SIG-M5 treated with dmso at 0.1 percent for 504 hours (cell line): ENCODE measurements around the gene GINS2.

Experiments
- DNase-seq: peaks from one replicate; lab custom pipeline; 2025; ENCODE audit not compliant: unreplicated experiment; lab: John Stamatoyannopoulos, UW

GINS2 gene

DNA sequence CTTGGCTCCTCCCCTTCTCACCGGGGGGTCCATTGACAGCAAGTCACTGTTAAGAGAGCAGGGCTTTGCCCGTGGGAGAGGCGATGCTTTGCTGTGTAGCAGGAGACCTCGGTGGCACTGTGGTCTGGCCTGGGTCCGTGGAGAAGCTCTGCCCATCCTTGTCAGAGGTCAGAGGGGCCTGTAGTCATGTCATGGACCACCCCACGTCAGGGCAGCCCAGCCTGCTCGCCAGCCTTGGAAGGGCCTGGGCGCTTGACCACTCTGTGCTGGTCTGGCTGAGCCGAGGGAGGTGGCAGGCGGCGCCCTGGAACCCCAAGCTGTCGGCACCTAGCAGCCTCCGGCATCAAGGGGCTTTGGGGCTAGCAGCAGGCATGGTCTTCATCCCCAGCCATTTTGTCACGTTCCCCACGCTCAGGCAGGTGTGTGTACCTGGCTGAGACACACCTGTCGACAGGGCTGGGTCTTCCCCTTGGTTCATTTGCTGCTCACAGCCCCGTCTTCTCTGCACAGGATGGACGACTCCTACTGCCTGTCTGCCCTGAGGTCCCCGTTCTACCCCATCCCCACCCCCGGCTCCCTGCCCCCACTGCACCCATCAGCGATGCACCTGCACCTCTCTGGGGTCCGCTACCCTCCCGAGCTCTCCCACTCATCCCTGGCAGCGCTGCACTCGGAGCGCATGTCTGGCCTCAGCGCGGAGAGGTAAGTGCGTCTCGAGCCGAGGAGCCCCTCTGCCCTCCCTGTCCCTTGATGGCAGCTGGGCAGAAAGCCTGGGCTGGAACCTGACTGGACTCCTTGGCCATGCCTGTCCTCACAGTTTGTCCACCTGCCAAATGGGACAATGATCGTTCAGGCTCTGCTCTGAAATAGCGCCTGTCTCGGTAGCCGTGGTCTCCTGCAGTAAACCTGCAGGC lies 33.3 kb downstream of the GINS2 start:
- DNase-seq: no peak

DNA sequence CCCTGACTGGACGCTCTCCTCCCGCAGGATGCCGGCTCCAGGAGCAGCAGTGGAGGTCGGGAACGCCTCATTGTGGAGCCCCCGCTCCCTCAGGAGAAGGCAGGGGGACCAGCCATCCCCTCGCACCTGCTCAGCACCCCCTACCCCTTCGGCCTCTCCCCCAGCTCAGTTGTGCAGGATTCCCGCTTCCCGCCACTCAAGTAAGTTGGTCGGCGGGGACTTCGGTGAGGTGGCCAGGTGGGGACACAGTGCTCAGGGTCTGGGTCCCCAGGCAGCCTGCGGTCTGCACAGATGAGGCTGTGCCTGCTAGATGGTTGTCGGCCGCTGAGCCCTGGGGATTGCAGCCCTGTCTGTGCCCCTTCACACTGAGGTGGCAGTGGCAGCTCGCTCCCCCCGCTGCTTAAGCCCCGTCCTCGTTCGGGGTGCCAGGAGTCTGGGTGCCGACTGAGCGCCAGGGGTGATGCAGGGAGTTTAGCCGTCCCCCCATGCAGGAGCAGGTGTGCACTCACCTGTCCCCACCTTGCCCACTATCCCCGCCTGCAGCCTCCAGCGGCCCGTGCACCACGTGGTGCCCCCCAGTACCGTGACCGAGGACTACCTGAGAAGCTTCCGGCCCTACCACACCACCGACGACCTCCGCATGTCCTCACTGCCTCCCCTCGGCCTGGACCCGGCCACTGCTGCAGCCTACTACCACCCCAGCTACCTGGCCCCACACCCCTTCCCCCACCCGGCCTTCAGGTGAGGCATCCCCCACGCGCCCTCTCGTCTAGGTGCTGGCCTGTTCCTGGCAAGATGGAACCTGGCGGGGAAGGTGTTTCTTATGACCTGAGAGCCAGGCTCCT lies 34.3 kb downstream of the GINS2 start:
- no peak for DNase-seq

DNA sequence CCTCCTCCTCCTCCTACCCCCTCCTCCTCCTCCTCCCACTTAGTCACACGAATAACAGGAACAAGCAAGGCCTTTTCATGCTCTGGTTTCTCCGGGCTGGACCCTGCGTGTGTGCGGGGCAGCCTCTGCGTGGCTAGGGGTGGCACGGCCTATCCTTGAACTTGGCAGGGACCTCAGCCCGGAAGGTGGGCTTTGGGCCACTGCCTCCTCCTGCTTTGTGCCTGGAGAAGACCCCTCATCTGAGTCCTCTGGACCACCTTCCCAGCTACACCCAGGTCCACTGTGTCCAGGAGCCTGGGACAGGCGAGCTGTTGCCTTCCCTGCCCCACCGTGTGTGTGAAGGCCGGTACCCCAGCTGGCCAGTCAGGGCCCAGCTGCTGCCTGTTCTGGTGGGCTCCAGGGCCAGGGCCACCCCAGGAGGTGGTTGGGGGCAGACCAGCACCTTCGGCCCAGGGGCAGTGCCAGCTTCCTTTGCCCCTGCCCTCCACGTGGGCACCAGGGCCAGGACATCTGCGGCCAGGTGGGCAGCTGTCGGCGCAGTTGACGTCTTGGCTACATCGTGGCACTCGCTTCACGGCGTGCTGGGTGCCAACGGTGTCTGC lies 35.4 kb downstream of the GINS2 start:
- DNase-seq: no peak

DNA sequence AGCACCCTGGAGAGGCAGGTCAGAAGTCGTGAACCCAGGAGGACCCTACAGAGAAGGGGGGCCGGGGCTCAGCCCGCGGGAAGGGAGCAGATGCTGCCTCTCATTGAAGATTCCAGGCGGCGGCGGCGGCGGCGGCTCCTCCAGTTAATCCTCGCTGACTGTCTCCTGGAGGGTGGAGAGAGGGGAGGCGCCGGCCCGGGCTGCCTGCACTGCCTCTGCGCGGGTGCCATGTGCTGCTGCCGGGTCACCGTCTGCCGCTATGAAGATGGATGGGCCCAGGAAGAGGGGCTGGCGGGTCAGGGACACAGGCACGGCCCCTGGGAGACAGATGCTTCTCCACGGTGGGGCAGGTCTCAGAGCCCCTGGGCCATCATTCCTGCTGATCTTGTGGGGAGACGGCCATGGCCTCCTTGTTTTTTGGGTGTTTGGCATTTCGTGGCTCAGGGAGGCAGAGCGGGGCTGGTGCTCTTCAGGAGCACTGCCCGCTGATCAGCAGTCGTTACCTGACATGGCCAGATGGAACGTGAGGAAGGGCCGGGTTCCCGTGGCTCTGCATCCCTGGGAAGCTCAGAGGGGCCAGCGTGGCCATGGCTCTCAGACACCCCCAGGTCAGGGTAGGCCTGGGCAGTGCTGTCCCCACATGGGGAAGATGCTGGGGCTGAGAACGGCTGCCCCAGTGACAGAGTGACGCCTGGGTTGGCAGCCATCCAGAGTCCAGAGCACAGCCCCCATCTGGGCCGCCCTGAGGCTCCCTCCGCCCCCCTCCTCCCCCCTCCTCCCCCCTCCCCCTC lies 36.1 kb downstream of the GINS2 start:
- no peak for DNase-seq

DNA sequence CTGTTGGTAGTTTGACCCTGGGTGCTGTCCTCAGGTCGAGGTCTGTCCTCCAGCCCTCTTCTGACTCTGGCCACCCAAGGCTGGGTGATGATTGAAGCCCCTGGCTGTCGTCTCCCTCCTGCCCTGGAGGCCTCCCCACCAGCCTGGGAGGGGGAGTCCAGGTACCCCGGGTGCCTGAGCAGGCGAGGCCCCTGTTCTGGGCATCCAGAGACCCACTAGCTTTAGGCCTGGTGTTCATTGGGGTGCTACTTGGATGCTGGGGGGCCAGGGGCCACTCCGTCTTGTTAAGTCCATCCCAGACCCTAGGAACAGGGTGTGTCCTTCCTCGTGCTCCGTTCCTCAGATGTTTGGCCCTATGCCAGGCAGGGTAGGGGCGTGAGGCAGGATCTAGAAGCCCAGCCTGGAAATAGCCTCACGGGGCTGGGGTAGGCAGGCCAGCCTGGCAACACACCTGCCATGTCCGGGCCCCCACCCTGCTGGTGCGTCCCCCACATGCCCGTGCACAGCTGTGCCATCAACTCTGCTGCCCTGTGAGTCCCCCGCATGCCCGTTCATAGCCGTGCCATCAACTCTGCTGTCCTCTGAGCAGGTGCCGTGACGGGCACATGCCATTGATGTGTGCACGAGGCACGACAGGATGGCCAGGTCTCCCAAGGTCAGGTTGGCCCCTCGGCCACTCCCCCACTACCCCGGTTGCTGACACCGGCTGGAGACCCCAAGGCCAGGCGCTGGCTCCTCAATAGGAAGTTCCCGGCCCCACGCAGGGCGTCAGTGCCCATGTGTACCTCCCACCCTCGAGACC lies 36.9 kb downstream of the GINS2 start:
- no peak for DNase-seq

DNA sequence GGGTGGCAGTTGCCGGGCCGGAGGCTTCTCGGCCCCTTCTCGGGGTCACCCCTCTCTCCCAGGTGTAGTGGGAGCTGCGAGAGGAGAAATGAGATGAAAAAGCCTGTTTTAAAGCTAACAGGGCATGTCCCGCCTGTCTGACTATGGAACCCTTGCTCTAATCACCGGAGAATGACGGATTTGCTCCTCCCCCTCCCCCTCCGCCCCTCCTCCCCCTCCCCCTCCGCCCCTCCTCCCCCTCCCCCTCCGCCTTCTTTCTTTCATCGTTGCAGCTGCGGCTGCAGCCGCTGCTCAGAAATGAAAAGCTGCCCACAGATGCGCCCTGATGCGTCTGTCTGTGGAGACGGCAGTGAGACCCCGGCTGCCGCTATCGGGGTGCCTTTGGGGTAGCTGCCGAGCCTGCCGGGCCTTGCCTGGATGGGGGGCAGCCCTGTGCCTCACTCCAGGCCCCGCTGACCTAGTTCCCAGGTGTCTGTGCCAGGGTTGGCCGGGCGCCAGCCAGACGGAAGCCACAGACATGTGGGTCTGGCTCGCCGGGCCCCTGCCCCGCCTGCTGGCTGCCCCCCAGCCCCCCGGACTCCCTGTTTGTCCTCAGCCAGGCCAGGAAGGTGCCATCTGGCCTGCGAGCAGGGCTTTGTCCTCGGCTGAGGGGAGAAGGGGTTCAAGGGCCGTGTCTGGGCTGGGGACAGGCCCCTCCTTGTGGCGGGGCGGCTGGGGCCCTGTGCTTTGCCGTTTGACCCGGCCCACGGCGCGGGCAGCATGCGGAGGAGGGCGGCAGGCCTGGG lies 37.7 kb downstream of the GINS2 start:
- DNase-seq: no peak

DNA sequence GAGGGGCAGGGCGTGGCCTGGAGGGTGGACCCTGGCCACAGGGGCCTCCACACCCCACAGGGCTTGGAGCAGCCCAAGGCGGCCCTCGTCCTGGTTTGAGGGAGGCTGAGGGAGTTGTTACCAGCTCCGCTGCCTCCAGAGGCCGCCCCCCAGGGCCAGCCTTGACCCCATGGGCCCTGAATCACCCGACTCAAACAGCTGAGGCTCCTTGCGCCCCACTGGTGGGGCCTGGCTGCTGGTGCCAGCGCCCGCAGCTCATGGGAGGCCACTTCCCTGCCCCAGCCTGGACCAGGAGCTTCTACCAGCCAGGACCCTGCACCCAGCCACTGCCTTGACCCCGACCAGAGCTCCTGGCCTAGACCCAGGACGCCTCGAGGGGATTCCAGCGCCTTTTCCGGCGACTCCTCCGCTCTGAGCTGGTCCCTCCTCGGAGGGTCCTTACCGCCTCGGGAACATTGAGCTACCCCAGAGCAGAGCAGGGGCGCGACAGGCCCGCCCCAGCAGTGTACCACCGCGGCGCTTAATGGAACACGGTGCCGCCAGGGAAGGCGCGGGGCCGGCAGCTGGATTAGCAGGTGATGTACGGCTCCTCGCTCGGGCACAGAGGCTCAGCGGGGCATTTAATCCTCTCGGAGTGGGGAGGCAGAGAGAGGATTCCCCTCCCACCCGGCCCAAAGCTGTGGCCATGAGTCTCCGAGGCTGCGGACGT lies 38.5 kb downstream of the GINS2 start:
- DNase-seq: no peak

DNA sequence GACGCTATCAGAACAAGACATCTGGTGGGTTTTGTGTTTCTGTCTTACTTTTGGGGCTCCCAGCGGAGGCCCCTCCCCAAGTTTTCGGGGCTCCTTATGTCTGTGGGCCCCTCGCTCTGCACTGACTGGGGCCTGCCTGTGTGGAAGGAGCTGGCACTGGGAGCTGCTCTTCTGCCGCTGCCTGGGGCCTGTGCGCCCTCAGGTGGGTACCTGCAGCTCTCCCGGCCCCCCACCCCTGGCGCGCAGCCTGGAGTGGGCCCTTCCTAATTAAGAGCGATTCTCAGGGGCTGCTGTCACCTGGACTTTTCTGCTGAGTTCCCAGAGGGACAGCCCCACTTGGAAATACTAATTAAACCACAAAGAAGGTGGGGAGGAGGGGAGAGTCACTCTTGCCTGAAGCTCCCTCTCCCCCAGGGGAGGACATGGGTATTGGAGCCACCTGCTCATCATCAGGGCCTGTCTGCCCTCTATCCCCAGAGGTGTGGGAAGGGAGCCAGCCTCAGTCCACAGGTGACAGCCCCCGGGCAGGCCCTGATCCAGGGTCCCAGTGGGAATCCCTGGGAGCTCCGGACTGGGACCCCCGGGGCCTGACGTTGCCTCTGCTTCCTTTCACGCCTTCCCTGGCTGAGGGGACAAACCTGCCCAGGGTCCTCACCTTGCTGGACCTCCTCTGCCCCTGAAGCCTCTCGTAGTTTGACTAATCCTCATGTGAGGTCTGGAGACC lies 39.2 kb downstream of the GINS2 start:
- no peak for DNase-seq

DNA sequence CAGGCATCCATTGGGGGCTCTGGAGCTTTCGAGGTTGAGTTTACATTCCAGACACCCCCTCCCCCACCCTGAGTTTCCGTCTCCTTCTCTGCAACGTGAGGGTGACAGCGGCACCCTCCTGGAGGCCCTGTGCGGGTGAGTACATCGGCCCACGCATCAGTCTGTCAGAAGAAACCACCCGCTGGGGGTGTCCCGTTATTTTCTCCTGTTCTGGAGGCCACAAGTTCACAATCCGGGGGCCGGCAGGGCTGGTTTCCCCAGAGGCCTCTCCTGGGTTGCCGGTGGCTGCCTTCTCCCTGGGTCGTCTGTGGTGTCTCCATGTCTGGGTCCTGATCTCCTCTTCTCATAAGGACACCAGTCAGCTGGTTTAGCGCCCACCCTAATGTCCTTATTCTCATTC lies 39.9 kb downstream of the GINS2 start:
- no peak for DNase-seq

DNA sequence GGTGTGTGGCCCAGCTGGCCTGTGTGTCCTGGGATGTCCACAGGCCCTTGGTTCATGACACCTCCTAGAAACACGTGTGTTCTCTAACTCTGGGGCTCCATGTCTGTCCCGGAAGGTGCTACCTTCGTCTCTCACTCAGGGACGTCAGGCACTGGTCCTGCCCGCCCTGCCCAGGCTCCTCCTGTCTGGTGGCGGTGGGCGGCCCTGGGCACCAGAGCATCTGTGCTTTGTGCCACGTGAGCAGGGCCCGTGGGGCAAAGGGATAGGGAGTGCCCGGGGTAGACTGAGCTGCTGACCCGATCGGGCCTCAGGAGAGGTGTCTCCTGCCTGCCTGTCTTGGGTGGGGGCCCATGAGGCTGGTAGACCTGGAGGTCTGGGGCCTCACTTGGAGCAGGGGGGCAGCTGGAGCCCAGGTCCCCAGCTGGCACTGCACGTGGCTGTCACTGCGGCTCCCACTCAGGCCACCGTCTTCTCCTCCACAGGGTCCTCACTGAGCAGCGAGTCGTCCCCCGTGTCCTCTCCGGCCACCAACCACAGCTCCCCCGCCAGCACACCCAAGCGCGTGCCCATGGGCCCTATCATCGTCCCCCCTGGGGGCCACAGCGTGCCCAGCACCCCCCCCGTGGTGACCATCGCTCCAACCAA lies 40.6 kb downstream of the GINS2 start:
- DNase-seq: no peak

DNA sequence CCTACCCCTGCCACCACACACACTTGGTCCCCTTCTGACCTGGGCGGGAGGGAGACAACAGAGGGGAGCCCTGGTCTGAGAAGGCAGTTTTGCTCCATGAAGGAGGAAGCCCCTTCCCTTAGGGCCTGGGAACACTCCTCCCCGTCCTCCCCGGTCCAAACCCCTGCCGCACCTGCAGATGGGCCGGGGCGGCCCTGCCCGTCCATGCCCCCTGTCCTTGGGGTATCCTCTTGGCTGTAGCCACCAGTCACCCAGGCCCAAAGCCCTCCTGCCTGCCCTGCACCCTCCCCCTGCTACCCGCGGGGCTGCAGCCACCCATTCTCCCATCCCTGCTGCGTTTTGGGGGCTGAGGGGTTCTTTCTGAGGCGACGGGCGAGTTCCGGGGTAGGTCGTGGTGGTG lies 41.8 kb downstream of the GINS2 start:
- no peak for DNase-seq

DNA sequence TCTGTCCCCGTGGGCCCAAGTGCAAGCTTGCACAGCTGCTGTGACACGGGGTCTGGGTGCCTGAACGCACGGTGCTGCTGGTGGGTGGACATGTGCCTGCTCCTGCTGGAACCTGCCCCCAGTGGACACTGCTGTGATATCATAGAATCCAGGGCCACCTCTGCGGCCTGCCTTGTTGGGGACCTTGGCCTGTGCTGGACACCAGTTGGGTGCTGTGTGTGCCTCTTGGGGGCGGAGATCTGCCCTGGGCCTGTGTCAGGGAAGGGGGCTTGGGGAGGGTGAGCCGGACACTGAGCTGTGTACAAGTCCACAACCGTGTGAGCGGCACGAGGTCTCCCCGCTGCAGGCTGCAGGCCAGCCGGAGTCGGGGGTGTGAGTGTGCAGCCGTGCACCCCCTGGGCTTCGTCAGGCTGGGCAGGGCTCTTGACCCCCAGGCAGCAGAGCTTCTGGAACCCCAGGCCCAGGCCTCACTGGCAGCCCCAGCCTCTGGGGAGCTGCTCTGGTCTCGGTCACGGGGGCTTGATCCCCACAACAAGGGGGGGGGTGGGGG lies 42.3 kb downstream of the GINS2 start:
- DNase-seq: no peak

DNA sequence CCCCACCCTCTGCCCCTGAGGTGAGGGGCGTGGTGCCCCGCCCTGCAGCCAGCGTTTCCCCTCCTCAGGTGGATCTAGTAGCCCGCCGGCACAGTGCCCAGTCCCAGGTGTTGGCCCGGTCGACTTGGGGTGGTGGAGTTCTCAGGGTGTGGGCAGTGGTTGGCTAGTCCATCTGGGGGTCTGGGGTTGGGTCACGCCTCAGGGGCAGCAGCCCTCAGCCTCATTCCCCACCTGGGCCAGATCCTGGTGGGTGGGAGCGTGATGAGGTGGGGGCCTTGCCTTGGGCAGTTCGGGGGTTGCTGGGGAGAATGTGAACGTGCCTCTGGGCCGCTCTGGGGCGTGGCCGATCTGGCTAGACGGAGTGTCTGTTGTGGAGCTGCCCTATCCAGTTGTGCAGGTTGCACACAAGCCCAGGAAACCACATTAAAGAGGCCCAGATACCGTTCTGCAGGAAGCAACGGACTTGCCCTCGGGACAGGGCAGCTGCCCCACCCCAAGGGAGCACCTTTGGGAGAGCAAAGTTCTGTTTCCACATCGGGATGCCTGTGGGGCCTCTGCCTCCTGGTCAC lies 43.6 kb downstream of the GINS2 start:
- peak; percentile 40 for DNase-seq

DNA sequence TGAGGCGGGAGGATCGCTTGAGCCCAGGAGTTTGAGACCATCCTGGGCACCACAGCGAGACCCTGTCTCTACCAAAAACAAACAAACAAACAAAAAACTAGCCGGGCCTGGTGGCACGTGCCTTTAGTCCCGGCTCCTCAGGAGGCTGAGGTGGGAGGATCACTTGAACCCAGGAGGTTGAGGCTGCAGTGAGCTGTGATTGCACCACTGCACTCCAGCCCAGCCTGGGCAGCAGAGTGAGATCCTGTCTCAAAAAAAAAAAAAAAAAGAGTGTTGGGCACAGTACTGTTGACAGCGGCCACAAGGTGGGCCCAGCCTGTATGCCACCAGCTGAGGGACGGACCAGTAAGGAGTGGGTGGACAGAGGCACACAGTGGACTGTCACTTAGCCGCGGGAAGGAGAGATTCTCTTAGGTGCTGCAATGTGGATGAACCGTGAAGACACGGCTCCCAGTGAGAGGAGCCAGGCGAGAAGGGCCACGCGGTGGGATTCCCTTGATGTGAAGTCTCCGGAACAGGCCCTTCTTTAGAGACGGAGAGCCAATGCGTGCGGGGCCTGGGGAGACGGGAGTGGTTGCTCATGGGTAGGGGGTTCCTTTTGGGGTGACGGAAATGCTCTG lies 44.6 kb downstream of the GINS2 start:
- DNase-seq: no peak

DNA sequence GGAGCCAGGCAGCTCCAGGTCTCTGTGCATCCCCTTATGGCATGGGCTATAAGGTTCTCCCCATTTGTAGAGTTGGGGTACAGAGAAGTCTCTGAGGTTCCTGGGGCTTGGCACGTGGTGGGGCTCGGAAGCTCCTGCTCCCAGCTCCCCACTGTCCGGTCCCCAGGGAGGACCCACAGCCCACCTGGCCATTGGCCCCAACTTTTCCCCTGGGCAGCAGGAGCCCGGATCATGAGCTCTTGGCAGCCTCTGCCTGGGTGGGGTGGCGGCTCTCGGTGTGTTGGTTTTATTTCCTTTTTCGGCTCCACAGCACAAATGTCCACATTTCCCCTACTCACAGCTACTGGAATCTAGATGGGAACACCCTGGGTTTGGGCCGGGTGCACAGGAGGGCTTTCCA lies 45.1 kb downstream of the GINS2 start:
- DNase-seq: no peak

DNA sequence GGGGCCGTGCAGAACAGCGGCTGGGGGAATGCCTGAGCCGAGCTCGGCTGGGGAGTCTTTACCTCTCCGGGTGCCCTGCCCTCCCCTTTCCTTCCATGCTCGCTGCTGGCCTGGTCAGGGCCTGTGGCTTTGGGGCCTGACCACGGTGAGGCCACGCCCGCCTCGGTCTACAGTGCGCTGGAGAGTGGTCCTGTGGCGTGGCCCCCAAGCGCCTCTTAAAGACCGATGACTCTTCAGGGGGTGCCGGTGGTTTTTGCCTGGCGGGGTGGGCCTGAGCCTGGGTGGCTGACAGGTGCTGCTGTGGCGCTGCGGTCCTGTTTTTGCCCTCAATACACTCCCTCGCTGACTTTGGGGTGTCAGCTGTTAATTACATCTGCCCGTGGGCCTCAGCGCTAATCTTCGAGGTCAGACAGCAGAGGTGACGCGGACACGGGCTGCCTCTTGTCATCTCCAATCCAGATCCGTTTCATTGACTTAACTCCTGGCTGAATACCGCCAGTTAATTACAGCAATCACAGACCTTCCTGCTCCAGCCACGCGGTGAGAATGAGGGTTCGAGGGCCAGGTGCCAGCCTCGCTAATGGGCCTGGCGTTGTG lies 45.9 kb downstream of the GINS2 start:
- DNase-seq: no peak
